Stimulated activated CD4-positive, alpha-beta T cell treated with anti-CD3 and anti-CD28 coated beads, Interleukin-1b, Interleukin-23, amount 100 ng/mL, for 1 hour (primary cell): ENCODE data around the gene CCDC150.

Experiments
- DNase-seq, 2 donors: peaks; one replicate each; pipeline ENCODE4 v3.0.0-alpha.2; 2020; ENCODE audit warnings: low read depth in 2 of 2

Gene CCDC150

GRCh38 chr2:196767101-196767500 is 127.6 kb downstream of the CCDC150 start:
- DNase-seq, result no peak
